HepG2 (cell line): ENCODE results near the gene MVK. TPM values are rescaled to one million over a fixed set of nuclear protein-coding genes. Genes with fewer than 3 reads are reported as not detected.

ENCODE experiments used
- ATAC-seq: fragments of 200-7000 bp; cut with Tn5 transposase; 3 replicates; pipeline ENCODE4 v1.9.1; 2020; ENCODE audit warnings: mild to moderate bottlenecking, moderate library complexity
- BruUV-seq: library from RNA; stranded (reverse); fragments of 400-500 nt; replicated peaks from 2 replicates; lab custom pipeline; 2021; lab: Mats Ljungman, UMichigan
- CTCF ChIA-PET: fragments of 300-600 bp; formaldehyde crosslinking; extraction: SDS; loops from one replicate; lab custom pipeline; 2021; ENCODE audit warnings: low total read pairs, inconsistent platforms, low intra/inter-chr PET ratio; lab: Yijun Ruan, JAX
- POLR2A ChIA-PET: fragments of 350-600 bp; sonication (Branson Sonifier 250); formaldehyde crosslinking; loops from one replicate; lab custom pipeline; 2020; ENCODE audit warnings: antibody characterized with exemption, inconsistent platforms; lab: Yijun Ruan, JAX
- DNase-seq: peaks from one replicate; pipeline ENCODE4 v3.0.0-alpha.2; 2015; ENCODE audit warnings: low spot score
- FAIRE-seq: peaks from 3 replicates; lab custom pipeline; 2011; peaks lifted over from hg19 to GRCh38; lab: Jason Lieb, UNC
- H2AFZ ChIP-seq: one replicate; pipeline ENCODE4 v1.6.1; 2011; ENCODE audit warnings: low read length, inconsistent platforms
- H3K27ac ChIP-seq: fragments of 300-600 bp; 3 replicates; pipeline ENCODE4 v1.8.0; 2011; ENCODE audit warnings: mixed run types, mild to moderate bottlenecking, mixed read lengths, low read length, inconsistent platforms; ENCODE audit not compliant: insufficient read depth; ENCODE audit errors: extremely low read length
- H3K27me3 ChIP-seq, 2 experiments: fragments of 200-600 bp in 1 of 2; 2 replicates in 1 of 2; 3 replicates in 1 of 2; pipeline versions ENCODE4 v1.6.0 to v1.8.0; 2011; ENCODE audit warnings: low read length in 2 of 2, mild to moderate bottlenecking in 2 of 2, moderate library complexity in 2 of 2, inconsistent platforms in 1 of 2; ENCODE audit not compliant: insufficient read depth in 2 of 2, control insufficient read depth in 1 of 2
- H3K36me3 ChIP-seq, 2 experiments: fragments of 200-600 bp in 1 of 2; replicated peaks in 1 of 2; 2 replicates in 1 of 2; 3 replicates in 1 of 2; pipeline versions ENCODE4 v1.5.1 to v1.8.0; 2011; ENCODE audit warnings: low read length in 2 of 2, inconsistent platforms in 1 of 2; ENCODE audit not compliant: insufficient read depth in 2 of 2, control insufficient read depth in 1 of 2
- H3K4me1 ChIP-seq: 2 replicates; pipeline ENCODE4 v1.5.1; 2012; ENCODE audit warnings: low read length, inconsistent platforms; ENCODE audit not compliant: insufficient read depth
- H3K4me2 ChIP-seq: 2 replicates; pipeline ENCODE4 v1.6.0; 2011; ENCODE audit warnings: low read depth, low read length, inconsistent platforms
- H3K4me3 ChIP-seq, 3 experiments: fragments of 200-600 bp in 1 of 3; sonication (generic), shearing (Covaris generic) in 1 of 3; replicated peaks in 1 of 3; 2 replicates each; pipeline ENCODE4 v1.5.1; 2011 to 2016; ENCODE audit warnings: low read length in 3 of 3, inconsistent platforms in 2 of 3, low read depth in 2 of 3, mild to moderate bottlenecking in 2 of 3, control low read depth in 1 of 3, mixed read lengths in 1 of 3; ENCODE audit not compliant: insufficient read depth in 1 of 3
- H3K79me2 ChIP-seq: one replicate; pipeline ENCODE4 v1.6.1; 2011; ENCODE audit warnings: low read length, inconsistent platforms; ENCODE audit not compliant: insufficient read depth
- H3K9ac ChIP-seq: 2 replicates; pipeline ENCODE4 v1.6.0; 2011; ENCODE audit warnings: mild to moderate bottlenecking, low read depth, low read length, inconsistent platforms; ENCODE audit not compliant: insufficient read depth
- H3K9me3 ChIP-seq: 2 replicates; pipeline ENCODE4 v1.5.1; 2012; ENCODE audit warnings: mild to moderate bottlenecking, low read length
- H4K20me1 ChIP-seq: 2 replicates; pipeline ENCODE4 v1.6.0; 2011; ENCODE audit warnings: inconsistent platforms, mild to moderate bottlenecking, low read length, moderate library complexity; ENCODE audit not compliant: insufficient read depth
- ATF7 ChIP-seq, 2 experiments: fragments of 450-650 bp in 1 of 2; sonication (generic) in 1 of 2; formaldehyde crosslinking in 1 of 2; IDR thresholded peaks; 2 replicates each; pipeline versions ENCODE4 v1.4.0 to v1.6.1; 2016 to 2020; ENCODE audit warnings: antibody characterized with exemption in 1 of 2, mild to moderate bottlenecking in 1 of 2, missing genetic modification reagents in 1 of 2
- EP300 ChIP-seq, 3 experiments: sonication (generic) in 1 of 3; formaldehyde crosslinking in 1 of 3; IDR thresholded peaks; 2 replicates each; pipeline versions ENCODE4 v1.5.1 to v1.6.1; 2011 to 2020; ENCODE audit warnings: low read depth in 2 of 3, low read length in 2 of 3, borderline replicate concordance in 1 of 3, improper control_type of control experiment in 1 of 3, mild to moderate bottlenecking in 1 of 3, missing genetic modification reagents in 1 of 3, moderate library complexity in 1 of 3
- FOXP1 ChIP-seq, 2 experiments: fragments of 450-650 bp in 1 of 2; IDR thresholded peaks; 2 replicates each; pipeline ENCODE4 v1.6.1; 2017 to 2018; ENCODE audit warnings: antibody characterized with exemption in 1 of 2
- GLI4 ChIP-seq: sonication (generic); formaldehyde crosslinking; IDR thresholded peaks from 2 replicates; pipeline ENCODE4 v1.5.1; 2020; ENCODE audit warnings: missing genetic modification reagents, mild to moderate bottlenecking, moderate library complexity, borderline replicate concordance
- HOMEZ ChIP-seq: IDR thresholded peaks from 2 replicates; pipeline ENCODE4 v1.6.1; 2016; ENCODE audit warnings: low read depth
- STAT5B ChIP-seq: sonication (generic); formaldehyde crosslinking; IDR thresholded peaks from 2 replicates; pipeline ENCODE4 v1.4.0; 2020; ENCODE audit warnings: missing genetic modification reagents
- ZBTB21 ChIP-seq: sonication (generic); formaldehyde crosslinking; IDR thresholded peaks from 2 replicates; pipeline ENCODE4 v1.4.0; 2020; ENCODE audit warnings: missing genetic modification reagents
- ZBTB7B ChIP-seq: sonication (generic); formaldehyde crosslinking; IDR thresholded peaks from 2 replicates; pipeline ENCODE4 v1.4.0; 2020; ENCODE audit warnings: missing genetic modification reagents
- ZNF205 ChIP-seq: IDR thresholded peaks from 2 replicates; pipeline ENCODE4 v1.6.1; 2018; ENCODE audit warnings: missing biosample characterization, missing genetic modification reagents
- ZNF317 ChIP-seq: sonication (generic); formaldehyde crosslinking; IDR thresholded peaks from 2 replicates; pipeline ENCODE4 v1.5.0; 2020; ENCODE audit warnings: mild to moderate bottlenecking, missing genetic modification reagents
- ZNF549 ChIP-seq: sonication (generic); formaldehyde crosslinking; IDR thresholded peaks from 2 replicates; pipeline ENCODE4 v1.5.0; 2020; ENCODE audit warnings: missing genetic modification reagents
- ZNF556 ChIP-seq: sonication (generic); formaldehyde crosslinking; IDR thresholded peaks from 2 replicates; pipeline ENCODE4 v1.4.0; 2020; ENCODE audit warnings: mild to moderate bottlenecking, missing genetic modification reagents, borderline replicate concordance
- ZNF564 ChIP-seq: sonication (generic); formaldehyde crosslinking; IDR thresholded peaks from 2 replicates; pipeline ENCODE4 v1.8.1; 2023; ENCODE audit warnings: mild to moderate bottlenecking, missing genetic modification reagents
- ZNF720 ChIP-seq: sonication (generic); formaldehyde crosslinking; IDR thresholded peaks from 2 replicates; pipeline ENCODE4 v1.4.0; 2020; ENCODE audit warnings: missing genetic modification reagents
- ZNF768 ChIP-seq: sonication (generic); formaldehyde crosslinking; IDR thresholded peaks from 2 replicates; pipeline ENCODE4 v1.4.0; 2020; ENCODE audit warnings: missing genetic modification reagents
- WGBS: methylation state at CpG from one replicate; pipeline ENCODE4 v1.1.6; 2017; ENCODE audit warnings: low lambda C conversion rate; 5-methylcytosine and 5-hydroxymethylcytosine counted together
- in situ Hi-C: cut with HindIII; loops from 2 replicates; pipeline ENCODE4 v1.10.0; 2017; ENCODE audit warnings: low pct_unique_long_range_greater_than_20kb; ENCODE audit not compliant: extremely low pct_ligation_motif_present
- intact Hi-C: fragments of 100-400 bp; cut with micrococcal nuclease; formaldehyde crosslinking; loops from one replicate; pipeline ENCODE4 v1.10.0; 2022; ENCODE audit not compliant: unreplicated experiment
- polyA plus RNA-seq, 8 experiments: library from polyadenylated mRNA; depleted of rRNA in 3 of 8; stranded (reverse) in 7 of 8; unstranded in 1 of 8; fragments of >200 nt; fragmentation: Illumina TruSeq in 4 of 8; extraction: Trizol in 4 of 8; gene quantifications; 2 replicates each; pipeline versions ENCODE4 v1.2.1 to v1.2.3, GENCODE V29; 2011 to 2016; ENCODE audit warnings: low read depth in 4 of 8, missing spikeins in 1 of 8, mixed read lengths in 1 of 8; ENCODE audit not compliant: insufficient read depth in 1 of 8
- total RNA-seq, 5 experiments: library from RNA; depleted of rRNA; stranded (reverse); fragments of >200 nt; fragmentation: Illumina TruSeq; extraction: Trizol; gene quantifications; 2 replicates each; pipeline ENCODE4 v1.2.3, GENCODE V29; 2016; ENCODE audit warnings: low read depth in 1 of 5
- TF ChIP-seq, protein P1 (sequence below): sonication (generic); formaldehyde crosslinking; IDR thresholded peaks from 2 replicates; pipeline ENCODE4 v1.5.1; 2020; ENCODE audit warnings: missing genetic modification reagents, mild to moderate bottlenecking, borderline replicate concordance
- TF ChIP-seq, protein P2 (sequence below): IDR thresholded peaks from 2 replicates; pipeline ENCODE4 v1.6.1; 2016; ENCODE audit warnings: missing biosample characterization, missing genetic modification reagents, low read depth

Gene MVK
- total and polyA plus RNA-seq, 2 of the 13 experiments (the other 11 are each of a cell fraction or from before 2014, with no cell fraction given), result 11.6 to 66.9 TPM

GRCh38 chr12:109618082-109618481 lies 44.5 kb downstream of the MVK start (continued):
- TF ChIP-seq GLI4 (CRISPR knock-in tag) (no peak), ZBTB7B (CRISPR knock-in tag) (no peak), HOMEZ (CRISPR knock-in tag) (no peak), FOXP1 (IDR thresholded peaks at IDR 0.05) (no peak), FOXP1 (CRISPR knock-in tag; IDR thresholded peaks at IDR 0.05) (no peak), ZNF205 (CRISPR knock-in tag) (no peak), ZNF549 (CRISPR knock-in tag) (no peak), ZNF720 (CRISPR knock-in tag) (no peak)
- TF ChIP-seq, protein P1, sequence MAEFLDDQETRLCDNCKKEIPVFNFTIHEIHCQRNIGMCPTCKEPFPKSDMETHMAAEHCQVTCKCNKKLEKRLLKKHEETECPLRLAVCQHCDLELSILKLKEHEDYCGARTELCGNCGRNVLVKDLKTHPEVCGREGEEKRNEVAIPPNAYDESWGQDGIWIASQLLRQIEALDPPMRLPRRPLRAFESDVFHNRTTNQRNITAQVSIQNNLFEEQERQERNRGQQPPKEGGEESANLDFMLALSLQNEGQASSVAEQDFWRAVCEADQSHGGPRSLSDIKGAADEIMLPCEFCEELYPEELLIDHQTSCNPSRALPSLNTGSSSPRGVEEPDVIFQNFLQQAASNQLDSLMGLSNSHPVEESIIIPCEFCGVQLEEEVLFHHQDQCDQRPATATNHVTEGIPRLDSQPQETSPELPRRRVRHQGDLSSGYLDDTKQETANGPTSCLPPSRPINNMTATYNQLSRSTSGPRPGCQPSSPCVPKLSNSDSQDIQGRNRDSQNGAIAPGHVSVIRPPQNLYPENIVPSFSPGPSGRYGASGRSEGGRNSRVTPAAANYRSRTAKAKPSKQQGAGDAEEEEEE, result no peak

DNA sequence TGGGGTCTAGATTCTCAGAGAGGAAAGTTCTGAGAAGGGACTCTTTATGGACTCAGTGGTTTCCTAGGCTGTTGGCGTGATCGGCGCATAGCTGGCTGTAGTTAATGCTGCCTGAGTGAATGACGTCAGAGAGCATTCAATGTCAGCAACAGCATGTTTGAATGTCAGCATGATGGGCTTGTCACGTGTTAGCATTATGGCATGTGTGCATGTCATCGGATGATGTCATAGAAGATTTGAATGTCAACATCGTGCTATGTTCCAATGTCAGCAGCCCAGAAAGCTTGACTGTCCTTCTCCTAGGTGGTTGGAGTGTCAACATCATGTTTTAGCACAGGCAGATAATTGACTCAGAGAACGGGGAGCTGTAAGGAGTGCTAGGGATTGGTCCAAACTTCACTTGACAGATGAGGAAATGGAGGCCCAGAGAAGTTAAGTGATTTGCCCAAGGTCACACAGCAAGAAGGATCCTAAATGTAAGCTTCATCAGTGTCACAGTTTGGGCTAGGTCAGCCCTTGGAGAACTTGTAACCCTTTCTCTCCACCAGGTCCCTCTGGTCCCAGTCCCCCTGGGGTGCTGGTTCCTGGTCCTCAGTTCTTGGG lies 45.5 kb downstream of the MVK start:
- FAIRE-seq, result no peak
- H3K4me2 ChIP-seq, result no peak overlapping the region
- ATAC-seq, result no peak
- no peaks in the 10 kb centered on the region for H4K20me1 ChIP-seq
- H3K27ac ChIP-seq, result no peak overlapping the region
- intact Hi-C loops, result no loop called here
- DNase-seq, result no peak
- no TSS peak for BruUV-seq
- H2AFZ ChIP-seq, result no peak overlapping the region
- H3K9me3 ChIP-seq, result no peaks in the 10 kb centered on the region
- H3K36me3 ChIP-seq, result no peaks in the 10 kb centered on the region
- in situ Hi-C loops, result no loop called here
- H3K9ac ChIP-seq, result no peak overlapping the region
- no peaks in the 10 kb centered on the region for H3K79me2 ChIP-seq
- peaks cover 27% of the 10 kb centered on the region for H3K4me1 ChIP-seq
- CTCF ChIA-PET, result no interaction called here
- 41% methylated on average over 8 of the region's 8 CpGs for WGBS
- POLR2A ChIA-PET, result no interaction called here
- no peak overlapping the region for H3K4me3 ChIP-seq
- H3K27me3 ChIP-seq, result peaks cover 8 to 52% of the 10 kb centered on the region in 2 experiments
- TF ChIP-seq ATF7 (IDR thresholded peaks at IDR 0.05), result peak; percentile 94
- TF ChIP-seq ATF7 (CRISPR knock-in tag; IDR thresholded peaks at IDR 0.05), result no peak
- no peak for TF ChIP-seq ZNF564 (CRISPR knock-in tag)
- no peak for TF ChIP-seq STAT5B
- TF ChIP-seq, protein P2, sequence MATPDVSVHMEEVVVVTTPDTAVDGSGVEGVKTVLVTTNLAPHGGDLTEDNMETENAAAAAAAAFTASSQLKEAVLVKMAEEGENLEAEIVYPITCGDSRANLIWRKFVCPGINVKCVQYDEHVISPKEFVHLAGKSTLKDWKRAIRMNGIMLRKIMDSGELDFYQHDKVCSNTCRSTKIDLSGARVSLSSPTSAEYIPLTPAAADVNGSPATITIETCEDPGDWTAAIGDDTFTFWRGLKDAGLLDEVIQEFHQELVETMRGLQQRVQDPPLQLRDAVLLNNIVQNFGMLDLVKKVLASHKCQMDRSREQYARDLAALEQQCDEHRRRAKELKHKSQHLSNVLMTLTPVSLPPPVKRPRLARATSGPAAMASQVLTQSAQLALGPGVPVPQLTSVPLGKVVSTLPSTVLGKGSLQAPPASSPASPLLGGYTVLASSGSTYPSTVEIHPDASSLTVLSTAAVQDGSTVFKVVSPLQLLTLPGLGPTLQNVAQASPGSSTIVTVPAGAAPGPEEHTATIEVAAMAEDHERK (CRISPR knock-in tag), result no peak
- peak; percentile 76 for TF ChIP-seq ZBTB21 (CRISPR knock-in tag)
- TF ChIP-seq ZNF317 (CRISPR knock-in tag), result 0 out of 2 replicates have a peak, but pooled peaks have one; percentile 38
- TF ChIP-seq ZNF768, result peak; percentile 80; the same call in 1 of the 2 replicates
- TF ChIP-seq ZNF556 (CRISPR knock-in tag), result no peak
- TF ChIP-seq EP300 (IDR thresholded peaks at IDR 0.05; ENCODE audit: low read depth in 2 of 2, low read length in 2 of 2), result no peak
- no peak for TF ChIP-seq EP300 (CRISPR knock-in tag; IDR thresholded peaks at IDR 0.05; ENCODE audit: borderline replicate concordance)
